GM19372 (cell line): ENCODE data around the gene EIF3A.
"Not testable (repeated sequence)": the region's sequence is repeated elsewhere in the genome, so short reads cannot be mapped to it uniquely, and the experiment has no call there.

Experiments
- ATAC-seq: cut with Tn5 transposase; IDR thresholded peaks from one replicate; pipeline ENCODE4 v1.9.1; 2021; ENCODE audit warnings: mild to moderate bottlenecking, low read depth, moderate library complexity; ENCODE audit not compliant: unreplicated experiment

Gene EIF3A

GRCh38 chr10:119100434-119101238 is 20.0 kb upstream of the EIF3A start:
- no peak for ATAC-seq

GRCh38 chr10:119098576-119098975 is 18.0 kb upstream of the EIF3A start:
- no peak for ATAC-seq

GRCh38 chr10:119096641-119097415 is 16.2 kb upstream of the EIF3A start:
- not testable (repeated sequence) for ATAC-seq

GRCh38 chr10:119095640-119096039 is 15.0 kb upstream of the EIF3A start:
- ATAC-seq: no peak

- no peak for ATAC-seq
Measured at GRCh38 chr10:119090968-119091367, 10.4 kb upstream of the EIF3A start.

GRCh38 chr10:119090026-119090795 is 9.6 kb upstream of the EIF3A start:
- ATAC-seq: no peak

- ATAC-seq: no peak
Measured at GRCh38 chr10:119087271-119087882, 6.8 kb upstream of the EIF3A start.

- no peak for ATAC-seq
Measured at GRCh38 chr10:119084896-119085295, 4.3 kb upstream of the EIF3A start.

- peak; percentile 46 for ATAC-seq
Measured at GRCh38 chr10:119079599-119080520, 757 bp downstream of the EIF3A start.

- ATAC-seq: no peak
Measured at GRCh38 chr10:119078422-119079179, 2.0 kb downstream of the EIF3A start.

GRCh38 chr10:119073584-119073983 is 7.0 kb downstream of the EIF3A start:
- no peak for ATAC-seq

GRCh38 chr10:119070395-119071165 is 10.0 kb downstream of the EIF3A start:
- no peak for ATAC-seq

- no peak for ATAC-seq
Measured at GRCh38 chr10:119061926-119062325, 18.7 kb downstream of the EIF3A start.

GRCh38 chr10:119061352-119061751 is 19.3 kb downstream of the EIF3A start:
- no peak for ATAC-seq

GRCh38 chr10:119060107-119060506 is 20.5 kb downstream of the EIF3A start:
- no peak for ATAC-seq

- ATAC-seq: no peak
Measured at GRCh38 chr10:119059557-119059956, 21.1 kb downstream of the EIF3A start.

GRCh38 chr10:119058010-119058409 is 22.6 kb downstream of the EIF3A start:
- no peak for ATAC-seq

GRCh38 chr10:119055472-119055871 is 25.1 kb downstream of the EIF3A start:
- no peak for ATAC-seq
